NCI-H128 (cell line): ENCODE results near the gene OSER1.
A peak's percentile ranks its signal among the peaks of the same experiment; 100 is the strongest.
"Not testable (repeated sequence)": the region's sequence is repeated elsewhere in the genome, so short reads cannot be mapped to it uniquely, and the experiment has no call there.

ENCODE experiments used
- DNase-seq: peaks from one replicate; lab custom pipeline; 2025; ENCODE audit not compliant: unreplicated experiment; lab: John Stamatoyannopoulos, UW

The OSER1 gene

GRCh38 chr20:44204156-44204831 lies 6.3 kb downstream of the OSER1 start:
- no peak for DNase-seq

DNA sequence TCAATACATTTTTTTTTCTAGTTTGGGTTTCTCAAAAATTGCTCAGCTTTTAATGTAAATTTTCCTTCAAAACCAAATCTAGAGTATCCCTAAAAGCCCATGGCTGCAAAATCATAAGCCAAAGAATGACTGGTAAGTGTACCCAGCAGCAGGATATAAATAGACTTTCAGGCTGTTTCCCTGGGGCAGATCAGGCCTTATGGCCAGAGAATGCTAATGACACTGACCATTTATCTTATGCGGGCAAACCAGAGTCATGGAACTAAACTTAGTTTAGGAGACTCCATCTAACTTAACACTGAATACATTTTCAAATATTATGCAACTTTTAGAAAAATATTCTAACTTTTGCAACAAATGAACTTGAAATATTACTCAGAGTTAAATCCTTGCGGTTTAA lies 7.4 kb downstream of the OSER1 start:
- DNase-seq, result no peak

- no peak for DNase-seq
Measured at GRCh38 chr20:44200983-44201382, 9.6 kb downstream of the OSER1 start.

DNA sequence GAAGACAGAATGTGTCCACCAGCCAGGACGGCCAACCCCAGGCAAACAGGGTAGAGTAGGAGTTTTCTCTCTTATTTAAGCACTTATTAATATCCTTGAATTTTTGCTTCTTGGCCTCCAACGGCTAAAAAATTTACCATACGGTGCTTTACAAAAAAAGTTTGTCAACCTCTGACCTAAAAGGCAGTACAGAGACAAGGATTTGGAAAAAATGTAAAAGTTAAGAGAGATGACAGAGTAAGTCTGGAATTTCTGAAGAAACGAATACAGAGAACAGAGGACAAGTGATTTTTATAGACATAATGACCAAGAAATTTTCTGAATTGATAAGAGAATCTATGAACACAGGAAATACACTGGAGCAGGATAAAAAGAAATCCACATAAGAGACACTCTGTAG lies 10.2 kb downstream of the OSER1 start:
- no peak for DNase-seq

GRCh38 chr20:44199877-44200276 lies 10.7 kb downstream of the OSER1 start:
- no peak for DNase-seq

DNA sequence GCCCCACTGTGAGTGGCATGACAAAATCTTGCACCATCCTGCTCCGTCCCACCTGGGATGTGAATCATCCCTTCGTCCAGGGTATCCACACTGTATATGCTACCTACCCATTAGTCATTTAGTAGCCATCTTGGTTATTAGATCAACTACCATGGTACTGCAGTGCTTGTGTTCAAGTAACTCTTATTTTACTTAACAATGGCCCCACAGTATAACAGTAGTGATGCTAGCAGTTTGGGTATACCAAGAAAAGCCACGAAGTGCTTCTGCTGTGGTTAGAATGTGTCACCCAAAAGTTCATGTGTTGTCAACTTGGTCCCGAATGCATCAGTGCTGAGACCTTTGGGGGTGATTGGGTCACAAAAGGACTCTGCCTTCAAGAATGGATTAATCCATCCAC lies 11.7 kb downstream of the OSER1 start:
- DNase-seq, result no peak

DNA sequence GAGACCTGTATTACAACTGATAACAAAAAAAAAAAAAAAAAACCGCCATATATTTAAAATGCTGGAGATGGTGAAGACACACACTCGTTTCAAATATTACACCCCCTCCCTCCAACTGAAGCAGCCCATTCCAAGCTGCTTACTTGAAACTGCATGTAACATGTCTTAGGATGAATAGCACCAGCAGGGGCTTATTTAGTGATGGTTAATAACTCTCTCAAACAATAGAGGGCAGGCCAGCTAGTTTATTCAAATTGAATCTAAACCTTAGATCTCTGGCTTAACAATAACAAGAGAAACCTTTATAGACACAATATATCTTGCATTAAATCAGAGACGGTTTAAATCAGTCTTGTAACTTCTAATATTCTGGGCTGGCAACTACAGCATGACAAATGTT lies 14.3 kb downstream of the OSER1 start:
- no peak for DNase-seq

- DNase-seq, result no peak
Measured at GRCh38 chr20:44195605-44196004, 15.0 kb downstream of the OSER1 start.

DNA sequence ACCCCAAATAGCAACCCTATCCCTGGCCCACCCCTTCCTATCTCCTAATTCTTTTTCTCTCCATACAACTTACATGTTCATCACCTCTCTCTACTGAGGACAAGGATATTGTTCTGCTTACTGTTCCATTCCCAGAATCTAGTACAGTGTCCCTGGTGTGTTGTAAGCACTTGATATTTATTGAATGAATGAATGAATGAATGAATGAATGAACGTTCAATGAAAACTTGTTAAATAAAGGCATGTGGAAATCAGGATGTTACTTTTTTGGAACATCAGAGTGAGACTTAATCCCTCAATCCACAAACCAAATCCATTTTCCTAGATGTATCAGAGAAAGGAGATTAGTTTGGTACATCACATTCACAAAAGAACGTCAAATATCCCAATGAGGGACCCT lies 16.8 kb downstream of the OSER1 start:
- no peak for DNase-seq

DNA sequence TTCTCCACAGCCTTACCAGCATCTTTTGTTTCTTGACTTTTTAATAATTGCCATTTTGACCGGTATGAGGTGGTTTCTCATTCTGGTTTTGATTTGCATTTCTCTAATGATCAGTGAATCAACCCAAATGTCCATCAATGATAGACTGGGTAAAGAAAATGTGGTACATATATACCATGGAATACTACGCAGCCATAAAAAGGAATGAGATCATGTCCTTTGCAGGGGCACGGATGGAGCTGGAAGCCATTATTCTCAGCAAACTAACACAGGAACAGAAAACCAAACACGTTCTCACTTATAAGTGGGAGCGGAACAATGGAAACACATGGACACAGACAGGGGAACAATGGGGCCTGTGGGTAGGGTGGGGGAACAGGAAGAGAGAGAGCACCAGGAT lies 18.9 kb downstream of the OSER1 start:
- not testable (repeated sequence) for DNase-seq

DNA sequence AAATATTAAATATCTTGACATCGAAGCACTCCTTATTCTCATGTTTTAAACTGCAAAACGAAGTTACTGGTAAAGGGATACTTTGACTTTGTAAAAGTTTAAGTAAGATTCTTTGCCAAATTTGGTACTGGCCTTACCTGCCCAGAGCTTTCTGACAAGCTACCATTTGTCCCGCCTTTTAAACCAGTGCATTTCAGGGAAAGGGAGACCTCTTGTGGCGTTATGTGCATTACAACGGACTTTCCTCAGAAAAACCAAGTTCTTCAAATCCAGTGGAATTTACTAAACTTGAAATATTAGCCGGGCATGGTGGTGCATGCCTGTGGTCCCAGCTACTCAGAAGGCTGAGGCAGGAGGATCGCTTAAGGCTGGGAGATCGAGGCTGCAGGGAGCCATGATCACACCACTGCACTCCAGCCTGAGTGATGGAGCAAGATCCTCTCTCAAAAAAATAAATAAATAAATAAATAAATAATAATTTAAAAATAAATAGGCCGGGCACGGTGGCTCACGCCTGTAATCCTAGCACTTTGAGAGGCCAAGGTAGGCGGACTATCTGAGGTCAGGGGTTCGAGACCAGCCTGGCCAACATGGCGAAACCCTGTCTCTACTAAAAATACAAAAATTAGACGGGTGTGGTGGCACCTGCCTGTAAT lies 20.2 kb downstream of the OSER1 start:
- peak; percentile 45 for DNase-seq

- DNase-seq, result no peak
Measured at GRCh38 chr20:44188752-44189151, 21.8 kb downstream of the OSER1 start.

DNA sequence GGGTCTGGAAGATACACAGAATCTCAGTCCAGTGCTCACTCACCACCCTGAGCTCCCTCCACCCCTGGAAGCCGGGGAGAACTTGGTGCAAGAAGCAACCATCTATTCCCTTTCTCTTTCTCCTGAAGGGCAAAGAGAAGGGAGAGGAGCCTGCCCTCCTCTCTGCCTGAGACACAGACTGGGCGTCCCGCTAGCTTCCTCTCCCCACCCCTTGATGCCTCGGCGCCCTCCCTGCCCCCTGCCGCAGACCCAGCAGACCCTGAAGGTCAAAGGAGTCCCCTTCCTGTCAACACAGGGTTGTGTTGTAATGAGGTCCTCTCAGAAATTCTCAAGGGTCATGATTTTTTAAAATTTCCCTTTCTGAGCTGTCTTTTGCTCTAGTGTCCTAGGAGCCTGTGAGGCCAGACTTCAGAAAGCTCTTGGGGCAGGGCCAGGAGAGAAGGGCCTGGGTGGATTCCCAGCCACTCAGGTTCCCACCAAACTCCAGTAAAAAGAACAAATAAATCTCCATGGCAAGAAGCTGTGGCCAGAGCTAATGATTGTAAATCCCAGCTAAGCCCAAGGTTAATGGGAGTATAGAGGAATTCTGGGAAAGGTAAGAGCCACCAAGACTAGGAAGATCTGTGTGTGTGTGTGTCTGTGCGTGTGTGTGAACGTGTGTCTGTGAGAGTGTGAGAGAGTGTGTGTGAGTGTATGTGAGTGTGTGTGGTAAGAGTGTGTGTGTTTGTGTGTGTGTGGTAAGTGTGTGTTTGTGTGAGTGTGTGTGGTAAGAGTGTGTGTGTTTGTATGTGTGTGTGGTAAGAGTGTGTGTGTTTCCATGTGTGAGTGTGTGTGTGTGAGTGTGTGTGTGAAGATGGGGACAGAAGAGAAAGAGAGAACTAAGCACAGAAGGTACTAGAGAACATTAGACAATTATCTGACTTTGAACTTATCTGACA lies 22.5 kb downstream of the OSER1 start:
- no peak for DNase-seq

GRCh38 chr20:44187054-44187771 lies 23.4 kb downstream of the OSER1 start, which contains the start of gene JPH2:
JPH2 (minus strand) TSS chr20:44187188; CDS start chr20:44186705, 483 bp downstream.
- no peak for DNase-seq

- no peak for DNase-seq
Measured at GRCh38 chr20:44186674-44187053, 23.9 kb downstream of the OSER1 start.

GRCh38 chr20:44186201-44186600 lies 24.4 kb downstream of the OSER1 start:
- DNase-seq, result no peak

DNA sequence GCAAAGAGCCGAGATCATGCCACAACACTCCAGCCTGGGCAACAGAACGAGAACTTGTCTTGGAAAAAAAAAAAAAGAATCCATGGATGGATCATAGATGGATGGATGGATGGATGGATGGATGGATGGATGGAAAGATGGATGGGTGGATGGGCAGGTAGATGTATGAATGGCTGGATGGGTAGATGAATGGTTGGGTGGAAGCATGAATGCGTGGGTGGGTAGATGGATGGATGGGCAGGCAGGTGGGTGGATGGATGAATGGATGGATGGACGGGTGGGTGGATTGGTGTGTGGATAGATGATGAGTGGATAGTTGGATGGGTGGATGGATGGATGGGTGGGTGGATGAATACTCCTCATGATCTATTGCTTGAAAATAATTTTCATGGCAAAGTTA lies 25.0 kb downstream of the OSER1 start:
- DNase-seq, result no peak

GRCh38 chr20:44183282-44183681 lies 27.3 kb downstream of the OSER1 start:
- no peak for DNase-seq

DNA sequence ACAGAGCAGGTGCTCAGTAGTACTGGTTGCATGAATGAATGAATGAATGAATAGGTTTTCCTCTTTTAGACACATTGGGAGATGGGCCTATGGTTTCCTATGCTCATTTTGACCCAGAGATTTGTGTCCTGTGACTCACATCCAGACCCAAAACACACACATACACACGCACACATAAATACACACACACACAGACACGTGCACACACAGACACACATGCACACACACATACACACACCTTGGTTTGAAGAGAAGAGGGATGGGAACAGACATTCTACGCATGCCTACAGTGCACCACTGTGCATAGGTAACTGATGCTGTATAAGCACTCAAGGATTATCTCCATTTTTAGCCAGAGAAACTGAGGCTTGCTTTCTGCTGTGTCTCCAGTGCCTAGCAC lies 27.7 kb downstream of the OSER1 start:
- no peak for DNase-seq

DNA sequence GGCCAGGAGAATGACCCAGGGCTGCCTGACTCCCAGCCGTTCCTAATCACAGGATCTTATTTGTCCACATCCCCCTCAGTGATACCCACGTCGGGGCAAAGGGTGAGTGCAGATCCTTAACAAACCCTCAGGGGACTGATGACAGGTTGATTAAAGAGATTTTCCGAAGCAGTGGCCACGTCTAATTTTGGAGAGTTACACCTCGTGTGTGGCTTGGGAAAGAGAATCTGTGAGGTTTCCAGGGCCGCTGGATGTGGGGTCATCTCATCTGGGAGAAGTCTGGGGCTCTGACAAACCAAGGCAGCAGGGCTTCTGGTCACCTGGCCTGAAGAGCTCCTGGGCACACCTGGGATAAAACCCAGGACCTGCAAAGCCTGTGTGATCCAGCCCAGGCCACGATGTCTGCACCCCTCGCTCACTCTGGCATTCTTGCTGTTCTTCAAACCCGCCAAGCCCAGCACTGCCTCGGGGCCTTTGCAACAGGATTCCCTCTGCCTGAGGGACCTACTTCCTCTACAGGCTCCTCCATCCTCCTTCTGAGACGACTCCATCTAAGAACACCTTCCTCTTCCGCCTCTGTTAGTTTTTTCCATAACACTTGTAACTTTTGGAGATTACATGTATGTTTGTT lies 28.3 kb downstream of the OSER1 start:
- DNase-seq, result no peak

- DNase-seq, result no peak
Measured at GRCh38 chr20:44181611-44182010, 29.0 kb downstream of the OSER1 start.
